DLD1 (cell line): ENCODE results near the gene APOBEC4.
"Not testable (repeated sequence)": the region's sequence is repeated elsewhere in the genome, so short reads cannot be mapped to it uniquely, and the experiment has no call there.

ENCODE experiments used
- in situ Hi-C: cut with HindIII; loops from 2 replicates; pipeline ENCODE4 v1.10.0; 2017; ENCODE audit warnings: low sequenced_read_pairs

APOBEC4 gene

DNA sequence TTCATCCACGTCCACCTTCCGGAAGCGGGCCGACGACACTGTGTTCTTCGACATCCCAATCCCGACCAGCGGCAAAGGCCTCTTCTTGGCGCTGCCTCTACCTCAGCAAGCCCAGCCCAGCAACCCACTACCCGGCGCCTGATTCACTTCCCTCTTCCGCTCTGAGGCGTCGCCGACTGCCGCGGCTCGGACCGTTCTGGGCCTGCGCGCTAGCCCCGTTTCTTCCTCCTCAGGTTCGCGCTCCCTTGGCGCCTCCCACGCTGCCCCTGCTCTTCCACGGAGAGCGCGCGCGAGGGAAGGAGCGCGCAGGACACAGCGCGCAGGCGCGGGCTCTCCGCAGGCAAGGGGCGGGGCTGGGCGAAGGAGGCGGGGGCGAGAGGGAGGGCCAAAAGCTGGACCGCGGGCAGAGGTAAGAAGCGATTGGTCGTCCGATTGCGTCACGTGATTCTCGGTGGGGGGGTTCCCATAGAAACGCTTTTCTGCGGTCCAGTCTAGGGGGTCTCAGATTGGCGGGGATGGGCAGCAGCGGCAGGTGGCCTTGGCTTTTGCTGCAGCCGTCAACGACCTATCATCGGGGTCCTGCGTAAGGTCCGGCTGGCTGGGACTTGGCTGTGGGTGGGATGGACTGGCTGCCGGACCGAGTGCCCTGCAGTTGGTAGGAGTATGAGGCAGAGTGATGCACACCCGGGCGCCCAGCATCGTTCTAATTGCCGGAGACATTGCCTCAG is 17.3 kb downstream of the APOBEC4 start, which contains the start of gene ARPC5:
ARPC5 (minus strand) TSS at position 178 of the 728 bp plus-strand sequence; CDS start at position 54, 124 bp downstream.
- in situ Hi-C loops: no loop called here

DNA sequence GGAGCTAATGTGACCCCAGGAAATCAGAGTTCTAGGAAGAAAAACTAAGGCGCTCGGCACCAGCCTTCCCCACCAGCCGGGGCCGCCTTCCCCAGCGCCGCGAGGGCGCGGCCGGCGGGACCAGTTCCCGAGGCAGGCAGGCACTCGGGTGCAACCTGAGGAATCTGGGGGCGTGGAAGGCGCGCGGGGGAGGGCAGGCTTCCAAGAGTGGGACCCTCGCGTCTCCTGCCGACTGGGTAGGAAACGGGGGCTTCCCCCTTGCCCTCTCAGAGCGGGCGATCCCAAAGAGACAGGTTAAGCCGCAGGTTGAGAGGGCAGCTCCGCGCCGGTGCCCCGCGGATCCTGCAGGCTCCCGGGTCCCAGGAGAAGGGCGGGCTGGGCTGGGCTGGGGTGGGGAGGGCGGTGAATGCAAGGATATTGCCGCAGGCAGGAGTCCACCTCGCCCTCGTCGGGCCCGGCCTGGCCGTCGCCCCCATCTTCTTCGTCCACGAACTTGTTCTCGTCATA is 18.0 kb downstream of the APOBEC4 start:
- in situ Hi-C loops: no loop called here

DNA sequence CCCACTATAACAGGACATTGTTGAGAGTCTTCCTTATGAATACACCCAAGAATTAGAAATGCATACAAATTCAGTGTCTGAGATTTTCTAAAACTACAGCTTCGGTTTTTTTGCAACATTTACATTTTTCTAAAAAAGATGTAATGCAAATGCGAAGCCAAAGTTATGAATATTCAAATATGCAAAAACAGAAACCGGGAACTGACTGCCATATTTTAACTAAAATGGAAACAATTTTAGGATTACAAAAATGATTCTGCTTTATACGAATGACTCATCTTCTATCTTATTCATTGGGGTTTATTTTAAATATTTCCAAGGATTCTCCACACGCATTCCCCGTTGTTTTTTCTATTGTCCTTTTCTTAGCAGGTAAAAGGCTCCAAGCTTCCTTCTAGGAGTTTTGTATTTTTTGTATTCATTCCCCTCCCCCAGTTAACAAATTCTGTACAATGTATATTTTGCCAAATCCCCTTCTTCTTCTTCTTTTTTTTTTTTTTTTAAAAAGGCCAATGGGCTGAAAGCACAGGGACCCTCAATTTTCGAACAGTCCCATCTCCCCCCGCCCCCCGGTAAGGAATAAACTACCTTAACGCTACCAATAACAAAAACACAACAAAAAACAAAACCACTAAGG is 18.6 kb downstream of the APOBEC4 start:
- in situ Hi-C loops: no loop called here

DNA sequence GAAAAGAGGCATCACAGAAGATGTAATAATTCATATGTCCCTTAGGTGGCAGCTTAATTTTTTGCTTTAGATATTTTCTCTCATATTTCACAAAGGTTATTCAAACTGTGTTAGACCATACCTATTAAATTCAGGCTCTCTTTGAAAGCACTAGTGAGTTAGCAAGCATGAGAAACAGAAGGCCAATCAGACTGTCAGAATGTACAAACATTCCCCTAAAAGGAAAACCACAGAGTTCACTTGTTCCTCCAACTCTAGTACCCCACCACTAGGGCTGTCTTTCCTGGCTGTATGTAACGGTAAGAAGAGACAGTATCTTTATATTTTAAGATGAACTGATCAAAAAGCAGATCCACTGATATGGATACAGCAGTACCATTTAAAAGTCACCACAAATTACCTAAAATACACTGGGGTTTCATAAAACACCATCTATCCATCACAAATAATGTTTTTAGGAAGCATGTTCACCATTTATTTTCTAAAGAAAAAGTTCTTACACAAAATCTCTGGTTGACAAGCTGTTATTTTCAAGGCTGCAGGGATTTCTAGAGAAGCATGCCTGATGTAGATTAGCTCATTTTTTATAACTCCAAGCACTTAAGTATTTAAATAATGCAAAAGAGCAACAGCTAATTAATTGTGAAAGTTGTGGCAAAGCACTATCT is 19.3 kb downstream of the APOBEC4 start:
- in situ Hi-C loops: no loop called here

DNA sequence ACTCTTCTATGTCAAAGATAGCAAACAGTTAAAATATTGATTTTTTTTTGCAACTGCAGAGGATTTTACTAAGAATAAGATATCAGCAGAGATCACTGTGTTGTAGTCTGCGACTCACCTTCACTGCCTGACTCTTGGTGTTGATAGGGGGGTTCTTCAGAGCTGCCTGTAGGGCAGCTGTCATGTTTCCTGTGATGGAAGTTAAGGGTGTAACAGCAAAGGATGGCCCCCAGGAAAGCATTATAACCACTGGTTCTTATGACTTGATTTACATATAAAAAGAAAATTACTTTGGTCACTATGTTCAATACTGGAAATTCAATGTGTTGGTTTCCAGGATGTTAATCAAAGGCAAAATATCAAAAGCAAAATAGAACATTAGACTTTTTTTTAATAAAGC is 20.2 kb downstream of the APOBEC4 start:
- in situ Hi-C loops: no loop called here

DNA sequence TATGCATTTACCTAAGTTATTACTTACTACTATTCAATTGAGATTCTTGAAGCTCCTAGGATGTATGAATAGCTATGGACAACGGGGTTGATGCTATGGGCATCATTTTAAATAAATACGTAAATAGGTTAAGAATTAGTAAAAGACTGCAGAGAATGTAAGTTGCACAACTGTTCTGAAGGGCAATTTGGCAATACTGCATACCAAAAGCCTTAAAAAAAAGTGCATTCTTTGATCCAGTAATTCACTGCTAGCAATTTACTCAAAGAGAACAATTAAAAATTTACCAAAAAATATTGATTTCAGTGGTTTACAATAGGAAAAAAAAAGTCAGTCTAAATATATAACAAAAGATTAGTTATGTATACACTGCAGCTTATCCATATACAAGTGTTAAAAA is 21.0 kb downstream of the APOBEC4 start:
- in situ Hi-C loops: no loop called here

DNA sequence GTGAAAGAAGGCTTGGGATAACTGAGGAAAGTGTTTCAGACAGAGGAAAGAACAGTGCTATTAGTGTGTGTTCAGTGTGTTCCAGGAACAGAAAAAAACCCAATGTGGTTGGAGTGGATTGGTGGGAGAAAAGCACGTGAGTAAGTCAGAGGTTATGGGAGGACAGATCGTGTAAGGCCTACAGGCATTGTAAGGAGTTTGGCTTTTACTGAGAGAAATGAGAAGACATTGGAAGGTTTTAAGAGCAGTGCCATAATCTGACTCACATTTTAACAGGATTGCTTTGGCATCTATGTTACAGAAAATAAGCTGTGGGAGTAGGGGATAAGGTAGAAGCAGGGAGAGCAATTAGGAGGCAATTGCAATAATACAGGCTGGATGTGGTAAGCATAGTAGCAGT is 22.4 kb downstream of the APOBEC4 start:
- in situ Hi-C loops: no loop called here

DNA sequence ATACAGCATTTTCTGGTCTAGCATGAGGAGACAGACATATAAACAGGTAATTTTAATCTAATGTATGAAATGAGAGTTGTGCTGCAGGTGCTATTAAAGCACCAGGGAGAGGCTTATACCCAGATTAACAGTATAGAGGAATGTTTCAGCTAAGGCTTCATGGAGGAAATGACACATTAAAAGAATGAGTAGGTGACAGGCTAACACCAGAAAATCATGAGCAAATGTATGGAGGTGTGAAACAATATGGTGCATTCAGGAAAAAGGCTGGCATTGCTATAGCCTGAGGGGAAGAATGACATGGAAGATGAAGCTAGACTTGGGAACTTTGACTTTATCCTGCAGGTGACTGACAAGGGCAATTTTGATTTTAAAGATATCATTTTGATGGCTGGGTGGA is 24.6 kb downstream of the APOBEC4 start:
- in situ Hi-C loops: no loop called here

DNA sequence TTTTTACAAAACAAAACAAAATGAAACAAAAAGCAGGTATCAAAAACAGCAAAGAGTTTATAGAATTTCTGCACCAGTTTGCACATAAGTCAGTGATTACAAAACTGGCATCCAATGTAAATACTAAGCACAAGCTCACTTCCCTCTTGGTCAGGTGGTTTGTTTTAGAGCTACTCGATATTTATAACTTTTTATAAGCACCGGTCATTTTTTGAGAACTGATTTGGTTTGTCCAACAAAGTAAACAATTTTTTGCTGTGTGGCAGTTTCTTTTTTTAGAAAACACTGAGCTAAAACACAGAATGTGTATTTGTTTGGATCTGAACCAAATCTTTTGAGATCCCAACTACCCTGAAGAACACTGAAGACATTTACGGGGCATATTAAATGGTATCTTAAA is 26.9 kb downstream of the APOBEC4 start:
- in situ Hi-C loops: not testable (repeated sequence)

DNA sequence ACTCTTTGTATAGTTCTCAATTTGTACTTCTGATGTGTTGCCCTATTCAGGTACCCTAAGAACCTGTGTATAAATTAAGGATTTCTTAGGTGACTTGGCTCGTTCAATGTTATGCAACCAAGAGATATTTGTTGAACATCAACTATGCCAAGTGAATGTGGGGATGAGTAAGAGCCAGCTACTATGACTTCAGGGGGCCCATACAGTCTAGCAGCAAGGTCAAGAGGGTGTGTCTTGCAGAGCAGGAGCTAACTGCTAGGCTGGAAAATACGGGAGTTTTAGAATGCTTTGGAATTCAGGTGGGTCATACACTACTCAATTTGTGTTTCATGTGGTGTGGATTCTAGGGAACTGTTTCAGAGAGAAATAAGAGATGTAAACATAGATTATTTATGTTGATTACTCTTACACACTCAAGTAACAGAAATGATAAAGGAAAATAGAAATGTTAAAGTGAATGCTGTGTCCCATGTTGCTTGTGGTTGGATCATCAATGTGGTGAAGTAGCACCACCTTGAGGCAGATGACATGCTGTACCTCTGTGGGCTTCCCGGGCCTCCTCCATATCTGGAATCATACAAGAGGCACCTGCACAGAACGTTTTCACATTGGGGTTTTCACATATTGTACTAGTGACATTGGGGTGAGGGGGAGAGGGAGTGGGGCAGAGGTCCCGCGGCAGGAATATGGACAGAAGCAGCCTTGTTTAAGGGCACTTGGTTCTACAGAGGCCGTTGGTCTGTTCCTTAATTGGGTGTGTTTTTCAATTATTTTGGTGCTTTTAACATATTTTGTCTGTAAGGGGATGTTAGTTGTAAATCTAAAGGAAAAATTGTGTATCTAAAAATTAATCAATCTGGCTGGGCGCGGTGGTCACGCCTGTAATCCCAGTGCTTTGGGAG is 30.0 kb downstream of the APOBEC4 start:
- in situ Hi-C loops: no loop called here

DNA sequence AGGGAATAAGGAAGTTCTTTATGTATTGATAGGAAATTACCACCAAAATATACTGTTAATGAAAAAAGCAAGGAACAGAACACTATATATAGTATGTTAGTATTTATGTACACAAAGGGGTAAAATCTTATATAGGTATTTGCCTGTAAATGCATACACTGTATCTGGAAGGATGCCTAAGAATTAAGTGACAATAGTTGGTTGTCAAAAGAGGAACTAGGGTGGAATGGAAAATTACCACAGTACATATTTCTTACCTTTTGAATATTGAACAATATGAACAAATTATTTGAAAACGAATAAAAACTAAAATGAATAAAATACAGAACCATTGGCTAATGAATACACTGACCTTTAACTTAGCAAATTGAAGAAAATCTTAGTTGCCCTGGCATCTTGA is 31.1 kb downstream of the APOBEC4 start:
- in situ Hi-C loops: no loop called here

DNA sequence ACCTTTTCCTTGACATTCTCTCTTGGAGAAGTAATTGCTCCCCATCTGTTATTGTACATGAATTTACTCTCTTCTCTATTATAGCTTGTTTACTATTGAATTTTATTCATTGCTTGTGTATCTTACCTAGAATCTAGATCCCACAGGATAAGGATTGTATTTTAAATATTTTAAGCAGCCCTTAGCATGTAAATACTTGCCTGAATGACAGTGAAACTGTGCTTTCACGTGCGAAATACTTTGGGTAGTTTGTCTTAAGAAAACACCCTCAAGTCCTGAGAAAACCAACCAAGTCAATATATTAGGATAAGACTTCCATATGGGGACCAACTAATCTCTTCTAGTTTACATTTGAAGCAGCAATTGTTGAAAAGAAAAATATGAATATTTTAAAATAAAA is 32.8 kb downstream of the APOBEC4 start:
- in situ Hi-C loops: no loop called here

DNA sequence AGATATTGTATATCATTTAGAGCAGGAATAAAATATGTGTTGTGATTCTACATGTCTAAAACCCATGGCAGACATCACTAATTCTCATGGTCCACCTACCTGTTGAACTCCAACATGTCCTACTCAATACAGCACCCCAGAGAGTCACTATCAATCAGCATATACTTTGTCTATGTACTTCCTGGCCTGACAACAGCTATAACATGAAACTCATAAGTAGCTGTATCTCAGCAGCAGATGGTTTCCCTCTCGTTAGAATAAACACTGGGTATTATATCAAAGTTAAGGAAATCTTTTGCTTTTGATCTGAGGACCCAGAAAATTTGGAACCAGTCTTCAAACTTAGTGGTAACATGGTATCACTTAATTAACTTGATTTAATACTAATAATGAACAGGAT is 33.3 kb downstream of the APOBEC4 start:
- in situ Hi-C loops: no loop called here

DNA sequence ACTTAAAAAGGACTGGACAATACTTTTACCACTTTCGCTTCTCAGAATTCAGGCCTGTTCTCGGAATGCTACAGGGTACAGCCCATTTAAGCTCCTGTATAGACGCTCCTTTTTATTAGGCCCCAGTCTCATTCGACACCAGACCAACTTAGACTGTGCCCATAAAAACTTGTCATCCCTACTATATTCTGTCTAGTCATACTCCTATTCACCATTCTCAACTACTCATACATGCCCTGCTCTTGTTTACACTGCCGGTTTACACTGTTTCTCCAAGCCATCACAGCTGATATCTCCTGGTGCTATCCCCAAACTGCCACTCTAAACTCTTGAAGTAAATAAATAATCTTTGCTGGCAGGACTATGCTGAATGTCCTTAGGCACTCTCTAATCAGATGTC is 34.9 kb downstream of the APOBEC4 start:
- in situ Hi-C loops: not testable (repeated sequence)

DNA sequence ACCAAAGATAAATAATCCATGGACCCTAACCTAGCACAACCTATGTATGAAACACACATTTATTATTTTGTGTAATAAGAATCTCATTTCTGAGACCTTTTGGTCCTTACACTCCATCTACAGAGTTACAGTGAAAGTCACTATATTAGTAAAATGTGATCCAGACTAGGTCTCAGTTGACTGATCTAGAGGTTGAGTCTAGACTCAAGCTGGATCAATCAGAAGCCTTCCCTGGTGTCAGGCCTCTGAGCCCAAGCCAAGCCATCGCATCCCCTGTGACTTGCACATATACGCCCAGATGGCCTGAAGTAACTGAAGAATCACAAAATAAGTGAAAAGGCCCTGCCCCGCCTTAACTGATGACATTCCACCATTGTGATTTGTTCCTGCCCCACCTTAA is 40.1 kb downstream of the APOBEC4 start:
- in situ Hi-C loops: not testable (repeated sequence)

DNA sequence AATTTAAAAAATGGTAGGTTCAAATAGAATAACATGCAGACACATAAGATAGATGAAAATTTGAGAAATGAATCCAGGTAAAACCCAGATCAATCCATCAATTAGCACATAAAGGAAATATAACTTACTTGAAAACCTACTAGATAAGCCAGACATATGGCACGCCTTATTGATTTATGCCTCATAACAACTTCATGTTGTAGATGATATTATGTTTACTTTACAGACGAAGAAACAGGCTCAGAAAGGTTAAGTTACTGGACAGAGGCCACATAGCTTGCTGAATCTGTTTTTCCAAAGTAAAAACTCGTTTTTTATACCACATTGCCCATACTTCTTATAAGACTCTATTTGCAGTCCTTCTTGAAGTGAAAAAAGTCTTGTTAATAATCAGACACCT is 40.7 kb downstream of the APOBEC4 start:
- in situ Hi-C loops: no loop called here

DNA sequence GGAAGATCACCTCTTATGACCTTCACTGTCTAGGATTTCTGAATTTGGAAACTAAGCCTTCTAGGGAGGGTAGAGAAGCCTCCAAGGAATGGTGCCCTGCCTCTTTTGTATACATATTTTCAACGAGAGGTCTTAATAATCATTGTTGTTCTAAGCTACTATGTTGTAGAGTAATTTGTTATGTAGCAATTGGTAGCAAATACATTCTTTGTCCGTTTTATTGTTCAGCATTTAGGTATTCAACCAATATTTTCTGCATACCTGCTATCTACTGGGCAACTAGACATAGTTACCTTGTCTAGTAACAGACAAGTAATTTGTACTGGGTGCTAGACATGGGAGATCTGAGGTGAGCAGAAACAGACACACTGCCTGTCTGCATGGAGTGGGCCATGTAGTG is 42.1 kb downstream of the APOBEC4 start:
- in situ Hi-C loops: no loop called here

DNA sequence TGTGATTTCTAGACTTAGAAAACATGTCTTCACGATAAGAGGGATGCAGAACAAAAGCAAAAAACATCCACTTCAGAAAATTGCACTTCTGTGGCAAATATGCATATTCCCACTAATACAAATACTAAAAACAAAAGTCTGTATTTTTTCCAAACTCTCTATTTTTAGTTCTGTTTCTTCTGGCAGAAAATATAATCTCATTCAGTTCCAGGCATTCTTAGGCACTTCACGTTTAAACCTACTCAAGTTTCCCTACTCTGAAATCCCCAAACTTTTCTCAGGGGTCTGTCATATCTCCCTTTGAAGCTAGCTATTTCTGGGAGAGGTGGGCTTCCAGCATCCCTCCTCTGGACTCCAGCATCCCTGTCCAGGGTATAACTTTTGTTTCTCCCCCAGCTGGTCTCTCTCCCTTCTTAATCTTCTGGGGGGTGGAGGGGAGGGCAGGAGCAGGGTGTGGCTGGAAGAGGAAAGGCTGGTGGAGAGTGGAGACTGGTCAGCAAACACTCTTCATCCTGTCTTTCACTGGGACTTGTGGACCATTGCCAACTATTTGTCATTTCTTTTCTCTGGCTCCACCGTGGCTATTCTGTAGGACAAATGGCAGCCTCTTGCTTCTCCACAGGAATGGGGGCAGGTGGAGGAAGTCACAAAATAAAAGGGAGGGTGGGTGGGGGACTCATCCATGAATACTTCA is 43.2 kb downstream of the APOBEC4 start:
- in situ Hi-C loops: no loop called here

DNA sequence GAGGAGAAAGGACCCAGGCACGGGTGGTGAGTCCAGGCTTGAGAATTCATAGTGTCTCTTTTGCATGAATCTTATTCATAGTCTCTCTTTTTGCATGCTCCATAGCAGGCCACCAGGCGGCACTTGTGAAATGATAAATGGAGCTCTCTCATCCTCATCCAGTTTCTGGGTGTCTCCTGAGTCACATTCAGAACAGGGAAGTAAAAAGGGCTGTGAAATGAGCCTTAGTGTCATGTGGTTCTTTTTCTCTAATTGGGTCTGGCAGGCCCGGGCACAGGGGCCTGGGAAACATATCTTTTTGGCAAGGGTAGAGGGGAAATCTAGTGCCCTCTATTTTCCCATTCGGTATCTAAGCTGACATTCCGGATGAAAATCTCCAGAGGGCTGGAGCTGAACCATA is 43.8 kb downstream of the APOBEC4 start:
- in situ Hi-C loops: no loop called here

DNA sequence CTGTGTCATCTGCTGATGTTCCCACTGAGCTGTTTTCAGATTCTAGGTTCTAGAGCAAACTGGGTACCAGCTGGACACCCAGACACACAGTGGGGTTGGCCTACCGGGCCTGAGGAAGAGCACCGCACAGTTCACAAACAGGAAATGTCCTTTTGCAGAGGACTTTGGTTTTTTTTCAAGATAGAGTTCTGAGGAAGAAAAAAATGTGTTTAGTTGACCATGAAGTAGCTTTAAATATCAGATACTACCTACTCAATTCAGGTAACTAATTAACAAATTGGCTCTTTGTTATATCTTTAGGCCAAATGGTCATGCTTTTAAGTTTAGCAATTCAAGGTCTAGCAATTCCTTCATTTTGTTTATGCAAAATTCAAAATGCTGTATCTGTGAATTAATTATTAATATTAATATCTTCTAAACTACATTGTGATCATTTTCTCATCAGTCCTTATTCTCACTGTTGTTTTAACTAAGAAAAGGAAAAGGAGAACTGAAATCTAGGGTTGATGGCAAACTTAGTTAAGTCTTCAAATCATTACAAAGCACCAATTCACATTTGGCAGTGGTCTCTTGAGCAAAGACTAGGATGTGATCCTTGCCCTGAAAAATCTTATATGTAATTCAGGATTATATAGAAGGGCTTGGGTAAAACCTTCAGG is 45.7 kb downstream of the APOBEC4 start:
- in situ Hi-C loops: no loop called here
